Measurements from ENCODE around the gene TBCD.

TBCD gene

GRCh38 chr17:82874011-82874835 is 122.4 kb downstream of the TBCD start:
- no peak overlapping the region for H3K27ac Mint-ChIP-seq
- H3K9me3 Mint-ChIP-seq, result no peaks in the 10 kb centered on the region
- ATAC-seq (no peak), DNase-seq (ENCODE audit: low spot score in 2 of 2) (no peak)
- no peak overlapping the region for H3K4me3 Mint-ChIP-seq
- peaks cover 32% of the 10 kb centered on the region for H3K4me1 Mint-ChIP-seq
- peaks cover 23% of the 10 kb centered on the region for H3K36me3 Mint-ChIP-seq

- Mint-ChIP-seq H3K4me1 (peaks cover 36% of the 10 kb centered on the region), H3K36me3 (peaks cover 22% of the 10 kb centered on the region), H3K9me3 (no peaks in the 10 kb centered on the region), H3K27ac (no peak overlapping the region), H3K4me3 (no peak overlapping the region)
- DNase-seq (ENCODE audit: low spot score in 2 of 2) (no peak), ATAC-seq (no peak)
Measured at GRCh38 chr17:82875407-82875856, 123.6 kb downstream of the TBCD start.

- H3K4me1 Mint-ChIP-seq, result peaks cover 41% of the 10 kb centered on the region
- H3K4me3 Mint-ChIP-seq, result no peak overlapping the region
- peaks cover 18% of the 10 kb centered on the region for H3K36me3 Mint-ChIP-seq
- no peak for DNase-seq (ENCODE audit: low spot score in 2 of 2)
- no peak overlapping the region for H3K27ac Mint-ChIP-seq
- no peak for ATAC-seq
- no peaks in the 10 kb centered on the region for H3K9me3 Mint-ChIP-seq
Measured at GRCh38 chr17:82876149-82876548, 124.3 kb downstream of the TBCD start.

- ATAC-seq (peak; percentile 67), DNase-seq (ENCODE audit: low spot score in 2 of 2) (no peak)
- Mint-ChIP-seq H3K27ac (no peak overlapping the region), H3K4me3 (no peak overlapping the region), H3K9me3 (no peaks in the 10 kb centered on the region), H3K36me3 (peaks cover 13% of the 10 kb centered on the region), H3K4me1 (peaks cover 46% of the 10 kb centered on the region)
Measured at GRCh38 chr17:82876602-82877379, 124.9 kb downstream of the TBCD start.

GRCh38 chr17:82878527-82878926 is 126.7 kb downstream of the TBCD start:
- ATAC-seq (no peak), DNase-seq (ENCODE audit: low spot score in 2 of 2) (no peak)
- peak overlapping the region; percentile 82 for H3K27ac Mint-ChIP-seq
- H3K4me1 Mint-ChIP-seq, result peaks cover 64% of the 10 kb centered on the region
- peaks cover 16% of the 10 kb centered on the region for H3K36me3 Mint-ChIP-seq
- H3K4me3 Mint-ChIP-seq, result peak overlapping the region; percentile 3
- no peaks in the 10 kb centered on the region for H3K9me3 Mint-ChIP-seq

- no peak overlapping the region for H3K4me3 Mint-ChIP-seq
- H3K4me1 Mint-ChIP-seq, result peaks cover 71% of the 10 kb centered on the region
- peak overlapping the region; percentile 82 for H3K27ac Mint-ChIP-seq
- DNase-seq (ENCODE audit: low spot score in 2 of 2), result no peak
- H3K9me3 Mint-ChIP-seq, result no peaks in the 10 kb centered on the region
- no peak for ATAC-seq
- peaks cover 21% of the 10 kb centered on the region for H3K36me3 Mint-ChIP-seq
Measured at GRCh38 chr17:82879241-82879640, 127.4 kb downstream of the TBCD start.

GRCh38 chr17:82880620-82881323 is 128.9 kb downstream of the TBCD start:
- DNase-seq (ENCODE audit: low spot score in 2 of 2) (no peak), ATAC-seq (no peak)
- Mint-ChIP-seq H3K27ac (peak overlapping the region; percentile 48), H3K4me1 (peaks cover 86% of the 10 kb centered on the region), H3K4me3 (no peak overlapping the region), H3K9me3 (no peaks in the 10 kb centered on the region), H3K36me3 (peaks cover 28% of the 10 kb centered on the region)

GRCh38 chr17:82881324-82881823 is 129.5 kb downstream of the TBCD start:
- H3K27ac Mint-ChIP-seq, result no peak overlapping the region
- DNase-seq (ENCODE audit: low spot score in 2 of 2) (no peak), ATAC-seq (no peak)
- H3K4me1 Mint-ChIP-seq, result peaks cover 87% of the 10 kb centered on the region
- H3K36me3 Mint-ChIP-seq, result peaks cover 28% of the 10 kb centered on the region
- H3K9me3 Mint-ChIP-seq, result no peaks in the 10 kb centered on the region
- peak overlapping the region; percentile 68 for H3K4me3 Mint-ChIP-seq

GRCh38 chr17:82881900-82882714 is 130.2 kb downstream of the TBCD start:
- ATAC-seq (no peak), DNase-seq (ENCODE audit: low spot score in 2 of 2) (no peak)
- Mint-ChIP-seq H3K4me3 (peak overlapping the region; percentile 68), H3K4me1 (peaks cover 89% of the 10 kb centered on the region), H3K36me3 (peaks cover 29% of the 10 kb centered on the region), H3K9me3 (no peaks in the 10 kb centered on the region), H3K27ac (peak overlapping the region; percentile 93)

- peak; percentile 55 to 80 for DNase-seq (ENCODE audit: low spot score in 2 of 2)
- Mint-ChIP-seq H3K27ac (peak overlapping the region; percentile 93), H3K36me3 (peaks cover 35% of the 10 kb centered on the region), H3K4me1 (peaks cover 94% of the 10 kb centered on the region), H3K9me3 (no peaks in the 10 kb centered on the region), H3K4me3 (peak overlapping the region; percentile 68)
- peak; percentile 91 for ATAC-seq
Measured at GRCh38 chr17:82882715-82883418, 131.0 kb downstream of the TBCD start.

GRCh38 chr17:82883419-82884031 is 131.7 kb downstream of the TBCD start:
- peaks cover 91% of the 10 kb centered on the region for H3K4me1 Mint-ChIP-seq
- H3K27ac Mint-ChIP-seq, result peak overlapping the region; percentile 93
- H3K4me3 Mint-ChIP-seq, result peak overlapping the region; percentile 68
- peaks cover 35% of the 10 kb centered on the region for H3K36me3 Mint-ChIP-seq
- no peaks in the 10 kb centered on the region for H3K9me3 Mint-ChIP-seq
- ATAC-seq (no peak), DNase-seq (ENCODE audit: low spot score in 2 of 2) (peak in 1 of 2 donors; percentile 59)

GRCh38 chr17:82884341-82884969 is 132.6 kb downstream of the TBCD start:
- peaks cover 81% of the 10 kb centered on the region for H3K4me1 Mint-ChIP-seq
- H3K27ac Mint-ChIP-seq, result peak overlapping the region; percentile 93
- H3K4me3 Mint-ChIP-seq, result peak overlapping the region; percentile 68
- H3K9me3 Mint-ChIP-seq, result no peaks in the 10 kb centered on the region
- ATAC-seq, result no peak
- DNase-seq (ENCODE audit: low spot score in 2 of 2), result peak in 1 of 2 donors; percentile 67
- H3K36me3 Mint-ChIP-seq, result peaks cover 35% of the 10 kb centered on the region

- Mint-ChIP-seq H3K27ac (peak overlapping the region; percentile 93), H3K4me3 (peak overlapping the region; percentile 68), H3K4me1 (peaks cover 76% of the 10 kb centered on the region), H3K9me3 (no peaks in the 10 kb centered on the region), H3K36me3 (peaks cover 40% of the 10 kb centered on the region)
- DNase-seq (ENCODE audit: low spot score in 2 of 2) (peak in 1 of 2 donors; percentile 73), ATAC-seq (peak; percentile 61)
Measured at GRCh38 chr17:82884970-82885353, 133.1 kb downstream of the TBCD start.
